Hepatocyte (in vitro differentiated cells): ENCODE data around the gene APRT. TPM values are rescaled to one million over a fixed set of nuclear protein-coding genes. Genes with fewer than 3 reads are reported as not detected.
A peak's percentile ranks its signal among the peaks of the same experiment; 100 is the strongest.
"Not testable (repeated sequence)": the region's sequence is repeated elsewhere in the genome, so short reads cannot be mapped to it uniquely, and the experiment has no call there.

Experiments used
- DNase-seq: peaks from one replicate; pipeline ENCODE4 v3.0.0-alpha.2; 2016; ENCODE audit warnings: low spot score
- H2AFZ ChIP-seq: fragments of 200-600 bp; sonication (generic); 2 replicates; pipeline ENCODE4 v1.6.0; 2016; ENCODE audit warnings: antibody characterized with exemption, mild to moderate bottlenecking
- H3K27ac ChIP-seq: fragments of 200-600 bp; sonication (generic); 2 replicates; pipeline ENCODE4 v1.5.1; 2016; ENCODE audit warnings: mild to moderate bottlenecking
- H3K27me3 ChIP-seq: fragments of 200-600 bp; sonication (generic); 2 replicates; pipeline ENCODE4 v1.6.1; 2016
- H3K36me3 ChIP-seq: fragments of 200-600 bp; sonication (generic); replicated peaks from 2 replicates; pipeline ENCODE4 v1.5.1; 2016; ENCODE audit warnings: low read depth; ENCODE audit not compliant: insufficient read depth
- H3K4me1 ChIP-seq: fragments of 200-600 bp; sonication (generic); 2 replicates; pipeline ENCODE4 v1.5.1; 2016; ENCODE audit warnings: mild to moderate bottlenecking, moderate library complexity; ENCODE audit not compliant: insufficient read depth
- H3K4me2 ChIP-seq: fragments of 200-600 bp; sonication (generic); 2 replicates; pipeline ENCODE4 v1.6.0; 2016
- H3K4me3 ChIP-seq: fragments of 200-600 bp; sonication (generic); 2 replicates; pipeline ENCODE4 v1.5.1; 2016; ENCODE audit warnings: mild to moderate bottlenecking
- H3K79me2 ChIP-seq: fragments of 200-600 bp; sonication (generic); 2 replicates; pipeline ENCODE4 v1.6.0; 2017; ENCODE audit warnings: mild to moderate bottlenecking
- H3K9me2 ChIP-seq: fragments of 200-600 bp; sonication (generic); replicated peaks from 2 replicates; pipeline ENCODE4 v1.6.0; 2017; ENCODE audit warnings: mild to moderate bottlenecking; ENCODE audit not compliant: insufficient read depth
- H3K9me3 ChIP-seq: fragments of 200-600 bp; sonication (generic); 2 replicates; pipeline ENCODE4 v1.5.1; 2016; ENCODE audit warnings: low read depth, mild to moderate bottlenecking
- H4K20me1 ChIP-seq: fragments of 200-600 bp; sonication (generic); 2 replicates; pipeline ENCODE4 v1.6.0; 2016; ENCODE audit warnings: mild to moderate bottlenecking; ENCODE audit not compliant: insufficient read depth, poor library complexity, severe bottlenecking
- CTCF ChIP-seq: fragments of 200-600 bp; sonication (generic); IDR thresholded peaks from 2 replicates; pipeline ENCODE4 v1.5.1; 2016; ENCODE audit warnings: antibody characterized with exemption, mild to moderate bottlenecking; ENCODE audit not compliant: poor library complexity
- EZH2 ChIP-seq: fragments of 200-600 bp; sonication (generic); IDR thresholded peaks from 2 replicates; pipeline ENCODE4 v1.6.1; 2016; ENCODE audit warnings: antibody characterized with exemption, mild to moderate bottlenecking, borderline replicate concordance
- EZH2phosphoT487 ChIP-seq: fragments of 200-600 bp; sonication (generic); IDR thresholded peaks from one replicate; pipeline ENCODE4 v1.6.1; 2018; ENCODE audit warnings: antibody characterized with exemption, mild to moderate bottlenecking, low read depth, moderate library complexity; ENCODE audit not compliant: unreplicated experiment, severe bottlenecking
- WGBS: methylation state at CpG from one replicate; pipeline ENCODE4 v1.1.6; 2016; ENCODE audit warnings: low lambda C conversion rate; ENCODE audit errors: missing lambda C conversion rate; 5-methylcytosine and 5-hydroxymethylcytosine counted together
- polyA plus RNA-seq: library from polyadenylated mRNA; unstranded; fragments of >200 nt; fragmentation: Nextera tagmentation; extraction: Ambion mirVana; gene quantifications from 2 replicates; pipeline ENCODE4 v1.2.1, GENCODE V29; 2016
- total RNA-seq: library from RNA; depleted of rRNA; stranded (reverse); fragments of >200 nt; gene quantifications from 2 replicates; pipeline ENCODE4 v1.2.3, GENCODE V29; 2014

The APRT gene
- total and polyA plus RNA-seq, 2 experiments from 2014 or later = 101 to 237 TPM

- TF ChIP-seq CTCF = no peak
- TF ChIP-seq EZH2 = no peak
- no peak for TF ChIP-seq EZH2phosphoT487
- Histone ChIP-seq H3K4me2 (peak overlapping the region; percentile 65), H3K4me1 (peaks cover 51% of the 10 kb centered on the region), H3K27ac (peak overlapping the region; percentile 87), H3K79me2 (peaks cover 54% of the 10 kb centered on the region), H3K9me3 (no peaks in the 10 kb centered on the region), H4K20me1 (no peaks in the 10 kb centered on the region), H3K36me3 (no peaks in the 10 kb centered on the region), H3K4me3 (no peak overlapping the region), H3K9me2 (no peaks in the 10 kb centered on the region), H2AFZ (no peak overlapping the region), H3K27me3 (no peaks in the 10 kb centered on the region)
- 56% methylated on average over 12 of the region's 12 CpGs for WGBS
- peak; percentile 89 for DNase-seq
These were observed 37.9 kb downstream of the APRT start for GRCh38 chr16:88773812-88774291.

- peaks cover 54% of the 10 kb centered on the region for H3K79me2 ChIP-seq
- no peak overlapping the region for H2AFZ ChIP-seq
- H3K36me3 ChIP-seq = no peaks in the 10 kb centered on the region
- peak overlapping the region; percentile 87 for H3K27ac ChIP-seq
- no peaks in the 10 kb centered on the region for H3K27me3 ChIP-seq
- DNase-seq = peak; percentile 83
- H3K4me3 ChIP-seq = no peak overlapping the region
- 42% methylated on average over 20 of the region's 29 CpGs for WGBS
- H4K20me1 ChIP-seq = no peaks in the 10 kb centered on the region
- H3K4me1 ChIP-seq = peaks cover 58% of the 10 kb centered on the region
- no peak for TF ChIP-seq EZH2phosphoT487
- TF ChIP-seq EZH2 = no peak
- no peak for TF ChIP-seq CTCF
- peak overlapping the region; percentile 65 for H3K4me2 ChIP-seq
- H3K9me2 ChIP-seq = no peaks in the 10 kb centered on the region
- H3K9me3 ChIP-seq = no peaks in the 10 kb centered on the region
These were observed 38.6 kb downstream of the APRT start for GRCh38 chr16:88772871-88773811.

GRCh38 chr16:88771781-88772180, 39.9 kb downstream of the APRT start:
- DNase-seq, H3K27ac ChIP-seq, H3K4me3 ChIP-seq, H3K27me3 ChIP-seq, H4K20me1 ChIP-seq, H3K36me3 ChIP-seq, H3K4me2 ChIP-seq, H2AFZ ChIP-seq, H3K9me2 ChIP-seq, H3K9me3 ChIP-seq: not testable (repeated sequence)
- H3K79me2 ChIP-seq = peaks cover 57% of the 10 kb centered on the region
- peaks cover 63% of the 10 kb centered on the region for H3K4me1 ChIP-seq
- WGBS = 99% methylated on average over 6 of the region's 23 CpGs

- H3K4me2 ChIP-seq = peak overlapping the region; percentile 55
These were observed 40.4 kb downstream of the APRT start for GRCh38 chr16:88771294-88771772.

More at GRCh38 chr16:88771294-88771772, 40.4 kb downstream of the APRT start:
- H2AFZ ChIP-seq = no peak overlapping the region
- H3K9me2 ChIP-seq = no peaks in the 10 kb centered on the region
- H3K4me3 ChIP-seq = no peak overlapping the region
- DNase-seq = no peak
- peaks cover 12% of the 10 kb centered on the region for H4K20me1 ChIP-seq
- H3K36me3 ChIP-seq = no peaks in the 10 kb centered on the region
- H3K4me1 ChIP-seq = peaks cover 63% of the 10 kb centered on the region
- H3K27ac ChIP-seq = peak overlapping the region; percentile 63
- no peaks in the 10 kb centered on the region for H3K27me3 ChIP-seq
- TF ChIP-seq CTCF (no peak), EZH2phosphoT487 (no peak), EZH2 (no peak)
- 62% methylated on average over 11 of the region's 19 CpGs for WGBS
- peaks cover 61% of the 10 kb centered on the region for H3K79me2 ChIP-seq
- H3K9me3 ChIP-seq = no peaks in the 10 kb centered on the region
